ENCODE results near the gene ROR2. TPM values are rescaled to one million over a fixed set of nuclear protein-coding genes. Genes with fewer than 3 reads are reported as not detected.

The ROR2 gene
- total RNA-seq, 1 donor from 2014 or later = 7.4 TPM

GRCh38 chr9:91591627-91592026 is 358.4 kb downstream of the ROR2 start:
- intact Hi-C loops (cut with micrococcal nuclease) = no loop called here

- intact Hi-C loops (cut with micrococcal nuclease) = no loop called here
These were observed 360.9 kb downstream of the ROR2 start for GRCh38 chr9:91589101-91589553.

DNA sequence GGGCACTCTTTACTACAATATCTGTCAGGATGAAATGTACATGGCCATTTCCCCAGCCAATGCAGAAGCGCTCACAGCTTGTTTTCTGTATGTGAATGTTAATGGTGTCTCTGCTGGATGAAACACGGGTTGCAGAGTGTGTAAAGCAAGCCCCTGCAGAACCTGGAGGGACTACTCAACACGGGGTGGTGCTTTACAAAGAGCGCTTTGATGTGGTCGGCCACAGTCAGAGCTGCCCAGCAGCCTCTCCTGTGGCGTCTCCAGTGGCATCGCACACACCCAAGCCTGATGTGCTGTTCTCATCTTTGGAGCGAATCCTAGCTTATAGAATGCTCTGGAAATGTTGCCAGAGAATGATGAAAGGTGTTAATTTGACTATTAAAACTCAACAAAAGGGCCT is 363.7 kb downstream of the ROR2 start:
- intact Hi-C loops (cut with micrococcal nuclease) = no loop called here

DNA sequence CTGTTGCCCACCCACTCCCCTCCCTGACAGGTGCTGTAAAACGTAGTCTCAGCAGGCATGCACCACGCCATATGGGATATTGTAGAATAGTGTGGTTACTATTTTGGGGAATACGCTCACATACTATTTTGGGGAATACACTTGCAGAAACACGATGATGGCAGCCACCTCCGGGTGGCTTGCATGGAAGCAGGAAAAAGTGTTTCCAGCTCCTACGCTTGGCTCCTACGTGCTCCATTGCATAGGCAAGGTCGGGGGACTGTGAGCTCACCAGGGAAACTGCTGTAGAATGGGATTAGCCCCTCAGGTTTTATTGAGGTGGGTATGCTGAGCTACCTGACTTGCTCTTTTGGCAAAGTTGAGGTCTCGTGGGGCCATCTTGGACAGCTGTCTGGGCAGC is 366.1 kb downstream of the ROR2 start:
- intact Hi-C loops (cut with micrococcal nuclease) = no loop called here

GRCh38 chr9:91583161-91583875 is 366.7 kb downstream of the ROR2 start:
- intact Hi-C loops (cut with micrococcal nuclease) = no loop called here

- intact Hi-C loops (cut with micrococcal nuclease) = no loop called here
These were observed 367.8 kb downstream of the ROR2 start for GRCh38 chr9:91582181-91582580.

DNA sequence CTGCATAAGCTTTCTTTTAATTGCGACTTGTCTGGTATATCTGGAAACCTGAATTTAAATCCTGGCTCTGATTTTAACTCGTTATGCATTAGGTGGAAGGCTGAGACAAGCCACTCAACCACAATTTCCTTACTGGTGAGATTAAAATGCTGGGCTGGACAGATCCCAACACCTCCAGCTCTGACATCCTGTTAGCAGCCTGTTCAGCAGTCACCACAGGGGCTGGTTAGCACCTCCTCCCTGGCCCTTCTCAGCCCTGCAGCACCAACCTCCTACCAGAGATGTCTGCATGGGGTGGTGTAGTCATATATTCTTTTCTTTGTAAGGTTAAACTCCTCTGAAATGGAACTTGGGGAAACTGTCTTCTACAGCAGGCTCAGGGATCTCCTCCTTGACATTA is 369.9 kb downstream of the ROR2 start:
- intact Hi-C loops (cut with micrococcal nuclease) = no loop called here

GRCh38 chr9:91578911-91579310 is 371.1 kb downstream of the ROR2 start:
- intact Hi-C loops (cut with micrococcal nuclease) = no loop called here

DNA sequence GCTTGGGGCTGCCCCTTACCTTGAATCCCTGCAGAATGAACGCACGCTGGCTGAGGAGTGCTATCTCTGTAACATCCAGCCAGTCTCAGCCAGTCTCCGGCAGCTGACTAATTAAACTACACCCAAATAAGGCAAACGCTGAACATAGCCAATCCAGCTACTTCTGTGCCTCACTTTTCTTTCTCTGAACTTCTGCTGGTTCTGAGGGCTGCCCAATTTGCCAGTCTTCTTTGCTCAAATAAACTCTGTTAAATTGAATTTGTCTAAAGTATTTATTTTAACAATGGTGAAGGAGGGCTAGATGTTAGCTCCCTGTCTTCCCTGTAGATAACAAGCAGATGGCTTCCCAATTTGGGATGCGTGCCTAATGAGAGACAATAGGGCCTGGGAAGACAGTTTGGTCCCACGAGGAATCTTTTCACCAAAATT is 372.4 kb downstream of the ROR2 start:
- intact Hi-C loops (cut with micrococcal nuclease) = no loop called here

DNA sequence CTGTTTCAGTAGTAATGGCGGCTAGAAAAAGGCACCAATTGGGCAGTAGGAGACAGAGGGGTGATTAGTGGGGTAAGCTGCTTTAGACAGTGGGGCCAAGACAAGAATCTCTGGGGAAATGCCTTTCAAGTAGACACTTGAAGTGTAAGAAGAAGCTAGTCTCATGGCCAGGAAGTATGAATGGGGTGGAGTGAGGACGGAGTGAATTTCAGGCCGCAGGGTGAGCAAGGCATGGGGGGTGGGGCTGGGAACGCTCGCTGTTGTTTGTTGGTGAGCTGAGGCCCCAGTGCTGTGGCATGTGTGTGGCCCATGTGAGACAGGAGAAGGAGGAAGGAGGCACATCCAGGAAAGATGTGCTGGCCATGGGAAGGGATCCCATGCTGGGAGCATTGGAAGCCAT is 377.2 kb downstream of the ROR2 start:
- intact Hi-C loops (cut with micrococcal nuclease) = no loop called here

DNA sequence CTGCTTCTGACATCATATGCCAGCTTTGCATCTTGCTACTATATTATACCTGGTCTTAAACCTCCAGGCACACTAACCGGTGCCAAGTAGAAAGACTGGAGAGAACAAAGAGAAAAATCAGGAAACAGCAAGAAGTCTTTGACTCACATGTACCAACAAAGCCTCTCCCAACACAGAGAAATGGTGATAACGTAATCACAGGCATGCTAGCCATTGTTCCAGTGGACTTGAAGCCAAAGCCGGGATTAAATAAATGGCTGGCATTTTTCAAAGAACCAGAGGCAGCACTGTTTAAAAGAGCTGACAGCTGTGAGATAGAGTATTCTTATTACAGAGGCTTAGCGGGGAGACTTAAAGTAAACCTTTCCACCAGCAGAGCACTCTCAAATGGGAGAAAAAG is 378.0 kb downstream of the ROR2 start:
- intact Hi-C loops (cut with micrococcal nuclease) = no loop called here

GRCh38 chr9:91571036-91571435 is 379.0 kb downstream of the ROR2 start:
- intact Hi-C loops (cut with micrococcal nuclease) = no loop called here

DNA sequence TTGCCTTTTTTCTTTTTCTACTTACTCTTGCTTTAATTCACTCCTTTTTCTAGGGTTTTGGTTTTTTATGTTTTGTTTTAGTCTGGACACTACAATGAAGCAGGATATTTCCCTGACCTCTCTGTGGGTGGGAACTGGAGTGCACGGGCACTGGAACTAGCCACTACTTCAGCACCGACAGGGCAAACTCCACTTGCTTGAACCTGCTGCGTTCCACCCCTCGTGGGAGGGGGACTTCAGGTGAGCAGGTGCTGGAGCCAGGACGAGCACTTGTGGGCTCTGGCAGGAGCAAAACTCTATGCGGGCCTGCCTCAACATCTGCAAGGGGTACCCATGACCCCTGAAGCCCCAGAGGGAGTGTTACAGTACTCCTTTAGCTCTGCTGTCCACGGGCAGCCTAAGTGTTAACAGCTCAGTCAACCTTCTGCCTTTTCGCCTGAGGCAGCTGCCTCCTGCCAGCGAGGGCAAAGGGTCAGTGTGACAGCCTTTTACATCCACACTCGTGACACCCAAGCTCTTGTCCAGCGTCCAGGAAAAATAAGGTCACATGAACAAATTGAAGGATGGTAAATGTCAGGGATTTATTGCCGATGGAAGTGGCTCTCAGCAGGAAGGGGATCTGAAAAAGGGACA is 382.3 kb downstream of the ROR2 start:
- intact Hi-C loops (cut with micrococcal nuclease) = no loop called here

- intact Hi-C loops (cut with micrococcal nuclease) = no loop called here
These were observed 385.9 kb downstream of the ROR2 start for GRCh38 chr9:91564081-91564670.

DNA sequence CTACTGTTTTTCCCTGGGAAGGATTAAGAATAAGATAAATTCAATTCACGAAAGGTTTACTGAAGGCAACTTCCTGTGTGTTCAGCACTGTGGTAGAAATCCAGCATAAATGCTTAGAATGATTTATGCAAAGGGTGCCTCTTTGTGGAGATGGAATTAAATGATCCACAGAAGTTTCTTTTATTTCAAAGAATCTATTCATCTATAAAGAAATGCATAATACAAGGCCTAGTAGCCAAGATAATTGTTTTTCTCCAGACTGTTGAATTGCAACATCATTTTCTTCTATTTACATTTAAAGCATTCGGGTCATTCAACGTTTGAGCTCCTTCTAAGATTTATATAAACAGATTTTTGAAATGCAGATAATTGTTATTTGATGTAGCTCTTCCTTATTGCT is 387.6 kb downstream of the ROR2 start:
- intact Hi-C loops (cut with micrococcal nuclease) = no loop called here

GRCh38 chr9:91560301-91560700 is 389.7 kb downstream of the ROR2 start:
- intact Hi-C loops (cut with micrococcal nuclease) = no loop called here

DNA sequence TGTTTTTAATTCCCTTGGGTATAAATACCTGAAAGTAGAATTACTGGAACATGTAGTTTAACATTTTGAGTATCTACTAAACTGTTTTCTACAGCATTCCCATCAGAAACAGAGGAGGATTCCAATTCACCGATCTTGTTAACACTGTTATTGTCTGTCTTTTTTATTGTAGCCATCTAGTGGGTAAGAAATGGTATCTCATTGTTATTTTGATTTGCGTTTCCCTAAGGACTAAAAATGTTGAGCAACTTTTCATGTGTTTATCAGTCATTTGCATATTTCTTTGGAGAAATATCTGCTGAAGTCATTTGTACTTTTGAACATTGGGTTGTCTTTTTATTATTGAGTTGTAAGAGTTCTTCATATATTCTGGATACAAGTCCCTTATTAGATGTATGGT is 391.1 kb downstream of the ROR2 start:
- intact Hi-C loops (cut with micrococcal nuclease) = no loop called here

DNA sequence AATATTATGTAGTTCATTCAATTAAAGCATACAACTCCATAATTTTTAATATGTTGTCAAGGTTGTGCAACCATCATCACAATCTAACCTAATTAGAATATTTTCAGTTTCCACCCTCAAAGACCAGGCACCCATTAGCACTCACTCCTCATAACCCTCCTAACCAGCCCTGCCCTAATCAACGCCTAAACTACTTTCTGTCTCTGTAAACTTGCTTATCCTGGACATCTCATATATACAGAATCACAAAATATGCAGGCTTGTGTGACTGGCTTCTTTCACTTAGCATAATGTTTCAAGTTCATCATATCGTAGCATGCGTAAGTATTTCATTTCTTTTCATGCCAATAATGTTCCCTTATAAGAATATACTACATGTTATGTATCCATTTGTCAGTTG is 391.6 kb downstream of the ROR2 start:
- intact Hi-C loops (cut with micrococcal nuclease) = no loop called here

DNA sequence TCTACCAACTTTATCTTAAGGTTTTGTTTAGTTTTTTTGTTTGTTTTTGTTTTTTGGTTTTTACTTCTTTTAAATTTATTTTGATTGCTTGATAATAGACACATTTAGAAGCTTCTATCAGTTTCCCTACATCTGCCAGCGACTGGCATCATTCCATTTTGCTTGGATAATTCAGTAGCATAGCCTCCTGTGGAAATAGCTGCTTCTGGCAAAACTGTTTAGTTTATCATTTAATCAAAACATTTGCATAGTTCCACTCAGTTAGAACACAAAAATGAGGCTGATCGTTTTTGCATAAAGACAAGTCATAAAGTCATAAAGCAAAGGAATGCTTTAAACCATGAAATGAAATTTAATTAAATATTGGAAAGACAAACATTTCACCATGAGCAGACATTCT is 392.7 kb downstream of the ROR2 start:
- intact Hi-C loops (cut with micrococcal nuclease) = no loop called here

- intact Hi-C loops (cut with micrococcal nuclease) = no loop called here
These were observed 394.9 kb downstream of the ROR2 start for GRCh38 chr9:91555132-91555531.

DNA sequence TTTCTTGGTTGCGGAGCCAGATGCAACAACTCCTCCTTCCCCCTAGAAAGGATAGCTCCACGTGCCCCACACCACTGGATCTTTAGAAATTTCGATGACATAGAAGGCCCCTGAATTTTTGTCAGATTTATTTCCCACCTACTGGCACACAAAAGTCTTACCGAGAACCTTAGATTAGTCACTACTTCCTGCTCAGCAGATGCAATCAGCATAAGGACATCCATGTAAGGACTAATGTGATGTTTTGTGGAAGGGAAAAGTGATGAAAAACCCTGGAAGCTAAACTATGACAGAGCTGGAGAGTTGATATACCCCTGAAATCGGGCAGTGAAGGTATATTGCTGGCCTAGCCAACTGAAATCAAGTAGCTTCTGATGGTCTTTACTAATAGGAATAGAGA is 400.9 kb downstream of the ROR2 start:
- intact Hi-C loops (cut with micrococcal nuclease) = no loop called here

- intact Hi-C loops (cut with micrococcal nuclease) = no loop called here
These were observed 402.9 kb downstream of the ROR2 start for GRCh38 chr9:91547081-91547480.

DNA sequence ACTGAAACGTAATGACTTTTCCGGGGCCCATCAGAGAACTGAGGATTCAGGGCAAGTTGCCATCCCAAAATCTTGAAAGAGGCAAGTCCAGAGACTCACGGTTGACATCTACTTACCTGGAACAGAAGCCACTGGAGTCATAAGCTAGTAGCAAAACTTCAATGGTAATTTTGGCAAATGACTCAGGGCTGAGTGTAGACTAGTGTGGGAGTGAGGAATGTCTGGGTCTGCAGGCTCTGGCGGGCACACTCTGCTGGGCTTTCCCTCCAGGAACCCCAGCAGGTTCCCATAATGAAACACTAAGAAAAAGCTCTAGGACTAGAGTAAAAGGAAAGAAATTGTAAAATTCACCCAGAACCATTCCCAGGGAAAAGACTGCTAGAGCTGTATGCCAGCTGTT is 403.5 kb downstream of the ROR2 start:
- intact Hi-C loops (cut with micrococcal nuclease) = no loop called here

Data from T-helper 1 cell treated with Interleukin-12 subunit alpha and Interleukin-12 subunit beta and Interleukin-4 antibody, amounts not matched to agents 30 ng/mL and 1 ng/mL, for 36 hours (primary cell).